GM19023 (cell line): ENCODE data around the gene MTERF2.

Experiments
- ATAC-seq: cut with Tn5 transposase; IDR thresholded peaks from one replicate; pipeline ENCODE4 v1.9.1; 2021; ENCODE audit warnings: mild to moderate bottlenecking, moderate library complexity; ENCODE audit not compliant: unreplicated experiment

The MTERF2 gene

GRCh38 chr12:106994579-106995220, 7.8 kb upstream of the MTERF2 start:
- no peak for ATAC-seq

GRCh38 chr12:106987846-106988245, 900 bp upstream of the MTERF2 start:
- ATAC-seq: no peak

GRCh38 chr12:106986135-106986534, 811 bp downstream of the MTERF2 start:
- ATAC-seq: no peak

GRCh38 chr12:106985479-106985878, 1.5 kb downstream of the MTERF2 start:
- no peak for ATAC-seq

GRCh38 chr12:106984588-106985137, 2.3 kb downstream of the MTERF2 start:
- no peak for ATAC-seq

- no peak for ATAC-seq
Observed at GRCh38 chr12:106982229-106982628, 4.7 kb downstream of the MTERF2 start.

- ATAC-seq: no peak
Observed at GRCh38 chr12:106981788-106982187, 5.2 kb downstream of the MTERF2 start.

- no peak for ATAC-seq
Observed at GRCh38 chr12:106980944-106981343, 6.0 kb downstream of the MTERF2 start.

- ATAC-seq: no peak
Observed at GRCh38 chr12:106978035-106978800, 8.7 kb downstream of the MTERF2 start.

GRCh38 chr12:106976668-106977067, 10.3 kb downstream of the MTERF2 start:
- no peak for ATAC-seq

- ATAC-seq: no peak
Observed at GRCh38 chr12:106975993-106976658, 10.8 kb downstream of the MTERF2 start.

GRCh38 chr12:106975098-106975497, 11.8 kb downstream of the MTERF2 start:
- ATAC-seq: no peak

- no peak for ATAC-seq
Observed at GRCh38 chr12:106974511-106974910, 12.4 kb downstream of the MTERF2 start.

GRCh38 chr12:106973545-106973944, 13.4 kb downstream of the MTERF2 start:
- no peak for ATAC-seq

- no peak for ATAC-seq
Observed at GRCh38 chr12:106971065-106971464, 15.9 kb downstream of the MTERF2 start.

GRCh38 chr12:106964526-106964925, 22.4 kb downstream of the MTERF2 start:
- no peak for ATAC-seq

- no peak for ATAC-seq
Observed at GRCh38 chr12:106962286-106962685, 24.7 kb downstream of the MTERF2 start.

- no peak for ATAC-seq
Observed at GRCh38 chr12:106960443-106960842, 26.5 kb downstream of the MTERF2 start.

- no peak for ATAC-seq
Observed at GRCh38 chr12:106957583-106957982, 29.4 kb downstream of the MTERF2 start.

- peak; percentile 40 for ATAC-seq
Observed at GRCh38 chr12:106956048-106956578, 30.8 kb downstream of the MTERF2 start.

- peak; percentile 78 for ATAC-seq
Observed at GRCh38 chr12:106955377-106956047, 31.4 kb downstream of the MTERF2 start, which contains the start of gene TMEM263. TSS of gene TMEM263 (plus strand) at chr12:106955907. CDS start at chr12:106967117, 11,210 bp downstream.
